ENCODE results near the gene RBM4B. TPM values are rescaled to one million over a fixed set of nuclear protein-coding genes. Genes with fewer than 3 reads are reported as not detected.
"Not testable (repeated sequence)": the region's sequence is repeated elsewhere in the genome, so short reads cannot be mapped to it uniquely, and the experiment has no call there.

The RBM4B gene
- total RNA-seq, 2 donors from 2014 or later = 8.9 to 9.2 TPM

- no peak for ATAC-seq (ENCODE audit: insufficient number of reproducible peaks, low FRiP score, low read depth)
- Histone ChIP-seq H3K4me3 (no peak overlapping the region), H3K27me3 (replicated peaks; ENCODE audit: insufficient read depth) (no peaks in the 10 kb centered on the region), H3K36me3 (peaks cover 25% of the 10 kb centered on the region), H3K9me3 (no peaks in the 10 kb centered on the region), H3K4me1 (ENCODE audit: control insufficient read depth in 1 of 2, low read depth in 2 of 2) (peaks cover 0 to 4% of the 10 kb centered on the region in 2 donors), H3K27ac (no peak overlapping the region)
- no peak for TF ChIP-seq CTCF (IDR thresholded peaks at IDR 0.05)
- no peak for DNase-seq (ENCODE audit: low spot score)
These were observed 26.7 kb downstream of the RBM4B start for GRCh38 chr11:66651016-66651415.

GRCh38 chr11:66649903-66650302 lies 27.8 kb downstream of the RBM4B start:
- ATAC-seq (ENCODE audit: insufficient number of reproducible peaks, low FRiP score, low read depth) (no peak), DNase-seq (ENCODE audit: low spot score) (no peak)
- Histone ChIP-seq H3K9me3 (no peaks in the 10 kb centered on the region), H3K27me3 (replicated peaks; ENCODE audit: insufficient read depth) (no peaks in the 10 kb centered on the region), H3K27ac (no peak overlapping the region), H3K4me3 (no peak overlapping the region), H3K4me1 (ENCODE audit: control insufficient read depth in 1 of 2, low read depth in 2 of 2) (peaks cover 6 to 15% of the 10 kb centered on the region in 2 donors), H3K36me3 (peaks cover 31% of the 10 kb centered on the region)
- no peak for TF ChIP-seq CTCF (IDR thresholded peaks at IDR 0.05)

GRCh38 chr11:66646828-66647227 lies 30.9 kb downstream of the RBM4B start:
- DNase-seq (ENCODE audit: low spot score) (no peak), ATAC-seq (ENCODE audit: insufficient number of reproducible peaks, low FRiP score, low read depth) (no peak)
- H3K4me3 ChIP-seq = no peak overlapping the region
- no peaks in the 10 kb centered on the region for H3K9me3 ChIP-seq
- TF ChIP-seq CTCF (IDR thresholded peaks at IDR 0.05) = no peak
- H3K4me1 ChIP-seq (ENCODE audit: control insufficient read depth in 1 of 2, low read depth in 2 of 2) = peaks cover 32 to 46% of the 10 kb centered on the region in 2 donors
- peaks cover 42% of the 10 kb centered on the region for H3K36me3 ChIP-seq
- no peaks in the 10 kb centered on the region for H3K27me3 ChIP-seq (replicated peaks; ENCODE audit: insufficient read depth)
- no peak overlapping the region for H3K27ac ChIP-seq

GRCh38 chr11:66643745-66644437 lies 33.8 kb downstream of the RBM4B start:
- Histone ChIP-seq H3K36me3 (peaks cover 35% of the 10 kb centered on the region), H3K4me1 (ENCODE audit: control insufficient read depth in 1 of 2, low read depth in 2 of 2) (peaks cover 53 to 71% of the 10 kb centered on the region in 2 donors), H3K9me3 (no peaks in the 10 kb centered on the region), H3K4me3 (peak overlapping the region; percentile 93), H3K27me3 (replicated peaks; ENCODE audit: insufficient read depth) (no peaks in the 10 kb centered on the region), H3K27ac (no peak overlapping the region)
- DNase-seq (ENCODE audit: low spot score) (no peak), ATAC-seq (ENCODE audit: insufficient number of reproducible peaks, low FRiP score, low read depth) (no peak)
- TF ChIP-seq CTCF (IDR thresholded peaks at IDR 0.05) = no peak

GRCh38 chr11:66641834-66642233 lies 35.9 kb downstream of the RBM4B start:
- Histone ChIP-seq H3K27ac (no peak overlapping the region), H3K4me3 (peak overlapping the region; percentile 93), H3K9me3 (no peaks in the 10 kb centered on the region), H3K4me1 (ENCODE audit: control insufficient read depth in 1 of 2, low read depth in 2 of 2) (peaks cover 58 to 82% of the 10 kb centered on the region in 2 donors), H3K36me3 (peaks cover 32% of the 10 kb centered on the region), H3K27me3 (replicated peaks; ENCODE audit: insufficient read depth) (no peaks in the 10 kb centered on the region)
- TF ChIP-seq CTCF (IDR thresholded peaks at IDR 0.05) = no peak
- no peak for DNase-seq (ENCODE audit: low spot score)
- ATAC-seq (ENCODE audit: insufficient number of reproducible peaks, low FRiP score, low read depth) = no peak

GRCh38 chr11:66639814-66640340 lies 37.8 kb downstream of the RBM4B start:
- not testable (repeated sequence) for H3K27ac ChIP-seq; ATAC-seq (ENCODE audit: insufficient number of reproducible peaks, low FRiP score, low read depth); H3K9me3 ChIP-seq; DNase-seq (ENCODE audit: low spot score); H3K27me3 ChIP-seq (replicated peaks; ENCODE audit: insufficient read depth)
- peaks cover 19% of the 10 kb centered on the region for H3K36me3 ChIP-seq
- peaks cover 52 to 71% of the 10 kb centered on the region in 2 donors for H3K4me1 ChIP-seq (ENCODE audit: control insufficient read depth in 1 of 2, low read depth in 2 of 2)
- H3K4me3 ChIP-seq = peak overlapping the region; percentile 93
